Measurements from ENCODE around the gene NRXN3.

The NRXN3 gene

DNA sequence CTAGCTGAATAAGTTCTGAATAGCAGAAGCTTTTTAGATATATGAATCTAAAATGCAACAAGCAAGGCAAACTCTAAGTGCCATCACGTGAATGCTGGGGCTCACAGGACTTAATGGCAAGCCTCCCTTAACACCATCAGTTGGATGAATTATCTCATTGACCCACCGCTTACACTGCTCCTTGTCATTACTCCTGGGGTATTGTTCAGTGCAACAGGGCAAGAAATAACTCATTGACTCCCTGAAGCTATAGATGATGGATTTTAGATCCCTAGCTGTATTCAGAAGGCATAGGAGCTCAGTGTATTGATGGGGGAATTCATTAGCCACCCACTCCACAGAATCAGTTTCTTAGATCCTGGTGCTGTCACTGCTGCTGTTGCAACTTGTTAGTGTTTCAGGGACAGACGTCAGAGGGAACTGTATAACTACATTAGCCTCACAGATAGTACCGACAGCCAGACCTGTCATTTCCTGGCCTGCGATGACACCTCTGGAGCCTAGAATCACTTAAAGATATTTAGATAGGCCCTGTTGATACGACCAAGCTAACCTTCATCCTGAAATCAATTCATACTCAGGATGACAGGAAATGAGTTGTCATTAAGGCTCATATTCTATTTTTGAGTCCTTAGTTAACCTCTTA is 1305.8 kb downstream of the NRXN3 start:
- H3K4me1 ChIP-seq (ENCODE audit: control insufficient read depth, insufficient read depth, low read length) = peaks cover 4% of the 10 kb centered on the region; the same call in 1 of the 2 replicates
- H3K27ac ChIP-seq (ENCODE audit: extremely low read depth, low read depth, low read length) = no peak overlapping the region
- TF ChIP-seq ZNF26 (tag by site-specific recombination; IDR thresholded peaks at IDR 0.05) (no peak), ZBTB49 (tag by site-specific recombination; IDR thresholded peaks at IDR 0.05; ENCODE audit: low read depth) (no peak), SP2 (tag by site-specific recombination; IDR thresholded peaks at IDR 0.05) (no peak), WT1 (tag by site-specific recombination; IDR thresholded peaks at IDR 0.05) (no peak), ZNF24 (tag by site-specific recombination; IDR thresholded peaks at IDR 0.05) (no peak), ZNF571 (tag by site-specific recombination; IDR thresholded peaks at IDR 0.05) (no peak), ZNF488 (tag by site-specific recombination; IDR thresholded peaks at IDR 0.05) (no peak), ZBTB1 (tag by site-specific recombination; IDR thresholded peaks at IDR 0.05) (no peak), REPIN1 (tag by site-specific recombination; IDR thresholded peaks at IDR 0.05; ENCODE audit: low read depth) (no peak), ZNF660 (tag by site-specific recombination; IDR thresholded peaks at IDR 0.05) (no peak), REST (tag by site-specific recombination; IDR thresholded peaks at IDR 0.05) (no peak), KLF10 (tag by site-specific recombination; IDR thresholded peaks at IDR 0.05) (no peak), ATF2 (tag by site-specific recombination; IDR thresholded peaks at IDR 0.05; ENCODE audit: low read depth) (no peak), ZNF169 (tag by site-specific recombination; IDR thresholded peaks at IDR 0.05) (no peak), ZNF549 (tag by site-specific recombination; IDR thresholded peaks at IDR 0.05) (no peak), BCL11B (tag by site-specific recombination; IDR thresholded peaks at IDR 0.05; ENCODE audit: low read depth) (no peak), ZNF174 (tag by site-specific recombination; IDR thresholded peaks at IDR 0.05) (no peak)
- H3K4me3 ChIP-seq (ENCODE audit: low read depth, low read length) = no peak overlapping the region
- no peaks in the 10 kb centered on the region for H3K9me3 ChIP-seq (ENCODE audit: control insufficient read depth, insufficient read depth, low read depth, low read length)
- CTCF ChIA-PET = interaction anchor here (0.7 kb wide), 2 partner anchors 162 to 354 kb away, joined by 3 read pairs; no protein-coding TSS in a partner anchor
- no peaks in the 10 kb centered on the region for H3K36me3 ChIP-seq (ENCODE audit: control insufficient read depth in 2 of 2, insufficient read depth in 1 of 2, low read length in 2 of 2)
- POLR2A ChIA-PET = no interaction called here
